IPS-11a (cell line): ENCODE measurements around the gene KCNH8.

Source experiments
- H3K4me3 ChIP-seq: one replicate; pipeline ENCODE4 v1.5.1; 2013; ENCODE audit warnings: low read depth, low read length, control low read depth

KCNH8 gene

DNA sequence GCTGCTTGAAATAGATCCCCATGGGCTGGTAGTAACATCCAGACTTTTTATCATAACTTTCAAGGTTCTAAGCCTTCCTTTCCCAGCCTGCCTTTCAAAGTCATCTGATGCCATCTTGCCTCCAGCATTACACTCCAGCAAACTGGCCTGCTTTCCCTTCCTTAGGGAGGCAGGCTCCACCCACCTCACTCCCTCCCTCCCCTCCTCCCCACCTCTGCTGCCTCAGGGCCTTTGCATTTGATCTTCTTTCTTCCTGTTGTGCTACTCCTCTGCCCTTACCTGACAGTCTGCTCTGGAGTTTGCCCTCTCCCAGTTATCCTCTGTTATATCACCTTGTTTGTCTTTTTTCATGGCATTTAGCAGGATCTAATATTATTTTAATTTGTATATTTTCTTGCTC is 319.5 kb downstream of the KCNH8 start:
- H3K4me3 ChIP-seq: no peak overlapping the region

DNA sequence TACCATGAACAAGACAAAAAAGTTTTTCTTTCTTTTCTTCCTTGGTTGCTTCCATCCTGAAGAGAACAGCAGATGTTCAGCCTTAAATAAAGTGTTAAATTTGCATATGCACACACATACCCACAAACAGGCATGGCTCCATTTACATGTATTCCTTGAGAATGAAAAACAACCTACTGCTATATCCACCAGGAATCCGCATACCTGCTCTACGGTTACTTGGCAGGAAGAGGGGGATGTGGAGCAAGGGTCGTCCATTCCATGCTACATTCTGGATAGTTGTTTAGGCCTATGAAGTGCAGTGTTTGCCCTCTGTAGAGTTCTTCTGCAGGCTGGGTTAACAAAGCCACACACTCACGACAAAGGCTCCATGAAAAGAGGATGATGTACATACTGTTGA is 322.8 kb downstream of the KCNH8 start:
- H3K4me3 ChIP-seq: no peak overlapping the region

DNA sequence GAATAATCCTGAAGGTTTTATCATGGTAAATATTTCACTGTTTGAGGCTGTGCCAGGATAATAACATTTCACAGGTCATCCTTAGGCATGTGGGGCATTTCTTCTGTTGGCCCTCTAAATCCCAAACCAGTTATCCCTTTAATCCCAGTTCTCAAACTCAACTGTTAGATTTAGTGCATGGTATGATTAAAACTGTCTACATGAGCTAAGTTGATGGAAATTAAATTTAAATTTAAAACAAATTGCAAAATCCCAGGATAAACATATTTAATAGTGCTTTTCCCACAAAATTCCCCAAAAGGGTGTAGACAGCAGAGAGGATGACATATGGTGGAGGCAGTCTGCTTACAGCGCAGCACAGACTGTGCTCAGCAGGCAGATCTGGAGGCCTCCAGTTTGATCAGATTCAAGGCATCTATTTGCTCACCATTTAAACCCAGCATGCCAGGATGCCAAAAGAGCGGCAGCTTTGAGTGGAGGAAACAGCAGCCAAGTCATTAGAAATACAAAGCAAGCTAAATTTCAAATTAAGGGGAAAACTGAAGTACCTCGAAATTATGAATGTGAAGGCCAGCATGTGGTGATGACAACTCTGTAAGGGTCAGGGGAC is 325.8 kb downstream of the KCNH8 start:
- H3K4me3 ChIP-seq: no peak overlapping the region

DNA sequence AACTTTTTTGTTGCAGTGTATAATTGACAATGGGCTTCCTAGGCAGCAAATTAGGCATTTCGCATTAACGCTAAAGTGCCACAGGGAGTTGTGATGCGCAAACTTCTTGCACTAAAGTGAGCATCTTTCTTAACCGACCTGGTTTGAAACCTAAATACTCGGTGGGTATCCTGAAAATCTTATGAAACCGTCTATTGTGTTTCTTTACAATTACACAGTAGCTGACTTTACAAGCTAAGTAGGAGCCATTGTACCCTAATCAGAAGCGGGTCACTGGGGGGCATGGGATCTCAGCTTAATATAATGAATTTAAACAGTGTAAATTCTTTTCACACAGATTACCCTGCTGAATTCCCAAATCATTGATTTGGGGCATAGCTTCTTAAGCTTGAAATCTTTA is 328.0 kb downstream of the KCNH8 start:
- no peak overlapping the region for H3K4me3 ChIP-seq

DNA sequence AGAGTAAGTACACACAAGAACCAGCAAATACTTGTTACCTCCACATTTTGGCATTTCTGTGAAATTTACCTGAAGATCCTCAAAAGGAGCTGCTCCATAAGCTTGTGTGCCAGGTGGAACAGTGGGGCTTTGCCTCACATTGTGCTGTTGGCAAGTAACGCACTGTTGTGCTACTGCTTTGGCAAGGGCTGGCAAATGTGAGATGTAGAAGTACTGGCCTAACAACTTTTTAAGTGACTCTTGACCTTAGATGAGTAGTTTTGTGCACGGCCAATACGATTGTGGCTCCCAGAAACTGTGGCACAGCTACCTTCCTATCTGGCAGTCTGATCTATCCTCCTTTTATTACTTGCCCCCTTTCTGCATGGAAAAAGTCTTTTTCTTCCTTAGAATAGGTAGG is 337.0 kb downstream of the KCNH8 start:
- no peak overlapping the region for H3K4me3 ChIP-seq

DNA sequence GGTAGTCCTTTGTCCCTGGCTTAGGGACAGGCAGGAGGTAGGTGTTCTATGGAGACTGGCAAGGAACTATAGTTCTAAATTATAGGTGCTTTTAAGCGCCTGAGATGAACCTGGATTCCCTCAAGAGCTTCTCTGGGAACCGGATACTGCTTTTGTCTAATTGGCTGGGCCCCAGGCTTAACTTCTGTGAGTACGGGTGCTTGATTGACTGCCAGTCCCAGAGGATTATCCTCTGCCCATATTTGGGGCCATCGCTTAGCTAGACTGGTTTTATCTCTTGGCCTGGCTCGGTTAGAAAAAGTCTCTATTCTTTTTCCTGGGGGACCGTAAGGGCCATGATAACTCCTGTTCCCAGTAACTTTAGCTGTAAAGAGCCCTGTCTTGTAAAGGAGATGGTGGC is 339.1 kb downstream of the KCNH8 start:
- no peak overlapping the region for H3K4me3 ChIP-seq

DNA sequence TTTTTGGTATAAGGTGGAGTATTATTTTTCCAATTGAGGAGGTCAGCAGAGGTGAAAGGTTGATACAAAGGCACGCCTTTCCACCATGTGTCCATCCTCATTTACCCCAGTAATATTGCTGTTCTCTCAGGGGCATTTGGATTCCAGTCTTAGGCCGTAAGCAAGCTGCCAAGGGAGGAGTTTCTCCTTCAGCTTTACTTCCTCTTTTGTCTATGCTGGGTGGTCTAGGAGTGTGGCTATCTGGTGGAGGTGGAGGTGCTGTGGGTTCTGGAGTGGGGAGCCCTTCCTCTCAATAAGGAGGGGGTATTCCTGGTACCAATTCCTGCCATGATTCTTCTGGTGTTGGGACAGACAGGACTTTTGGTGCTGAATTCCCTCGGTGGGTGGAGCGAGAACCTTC is 340.6 kb downstream of the KCNH8 start:
- no peak overlapping the region for H3K4me3 ChIP-seq

DNA sequence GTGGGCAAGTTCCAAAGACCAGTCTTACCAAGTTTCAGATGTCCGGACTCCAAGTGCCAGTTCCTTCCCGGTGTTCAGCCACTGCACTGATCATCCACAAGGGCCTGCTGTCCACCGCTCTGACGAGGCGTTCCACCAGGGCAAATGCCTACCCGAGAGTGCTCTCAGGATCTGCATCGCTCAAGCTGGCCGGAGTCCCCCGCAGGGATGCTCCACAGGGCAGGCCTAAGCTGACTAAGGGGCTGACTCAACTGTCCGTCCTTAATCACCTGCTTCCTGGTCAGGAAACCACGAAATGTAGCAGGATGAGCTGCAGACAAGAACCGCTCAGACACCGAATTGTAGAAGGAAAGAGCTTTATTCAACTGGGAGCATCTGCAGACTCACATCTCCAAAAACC is 341.6 kb downstream of the KCNH8 start:
- no peak overlapping the region for H3K4me3 ChIP-seq

DNA sequence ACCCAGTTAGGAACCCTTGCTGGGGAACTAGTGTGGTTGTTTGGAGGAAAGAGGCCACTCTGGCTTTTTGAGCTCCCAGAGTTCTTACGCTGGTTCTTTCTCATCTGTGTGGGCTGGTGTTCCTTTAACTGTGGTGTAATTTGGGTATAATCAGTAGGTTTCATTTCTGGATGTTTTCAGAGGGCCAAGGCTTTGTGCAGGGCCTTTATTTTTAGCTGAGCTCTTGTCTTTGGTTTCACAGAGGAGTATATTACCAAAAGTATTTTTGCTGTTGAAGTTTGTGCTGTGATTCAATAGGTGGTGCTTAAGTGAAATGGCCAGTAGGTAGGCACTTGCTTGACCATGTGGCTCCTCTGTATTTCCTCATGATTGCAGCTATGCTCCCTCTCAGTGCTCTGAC is 357.9 kb downstream of the KCNH8 start:
- H3K4me3 ChIP-seq: no peak overlapping the region

DNA sequence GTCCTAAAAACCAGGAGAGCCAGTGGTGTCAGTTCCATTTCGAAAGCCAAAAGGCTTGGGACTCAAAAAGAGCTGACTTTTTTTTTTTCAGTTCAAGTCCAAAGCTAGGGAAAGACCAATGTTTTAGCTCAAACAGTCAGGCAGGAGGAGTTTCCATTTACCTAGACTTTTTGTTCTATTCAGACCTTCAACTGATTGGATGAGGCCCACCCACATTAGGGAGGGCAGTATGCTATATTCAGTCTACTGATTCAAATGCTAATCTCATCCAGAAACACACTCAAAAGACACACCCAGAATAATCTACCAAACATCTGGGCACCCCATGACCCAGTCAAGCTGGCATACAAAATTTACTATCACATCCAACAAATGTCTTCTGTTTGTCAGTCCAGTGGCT is 374.0 kb downstream of the KCNH8 start:
- H3K4me3 ChIP-seq: no peak overlapping the region

DNA sequence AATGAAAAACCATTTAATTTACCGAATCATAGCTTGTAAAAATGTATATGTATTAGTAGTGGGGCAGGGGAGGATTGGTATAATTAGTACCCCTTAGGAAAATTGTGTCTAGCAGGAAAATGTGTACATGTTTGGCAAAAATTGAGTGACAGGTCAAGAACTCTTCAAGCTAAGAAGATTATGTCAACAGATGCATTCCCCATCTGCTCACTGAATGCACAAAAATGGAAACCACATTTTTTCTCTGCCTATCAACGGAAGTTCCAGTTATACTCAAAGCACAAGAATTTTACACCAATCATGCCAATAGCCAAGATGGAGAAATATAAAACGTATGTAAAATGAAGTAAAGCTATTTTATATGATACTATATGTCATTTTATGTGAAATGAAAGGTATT is 377.8 kb downstream of the KCNH8 start:
- no peak overlapping the region for H3K4me3 ChIP-seq

DNA sequence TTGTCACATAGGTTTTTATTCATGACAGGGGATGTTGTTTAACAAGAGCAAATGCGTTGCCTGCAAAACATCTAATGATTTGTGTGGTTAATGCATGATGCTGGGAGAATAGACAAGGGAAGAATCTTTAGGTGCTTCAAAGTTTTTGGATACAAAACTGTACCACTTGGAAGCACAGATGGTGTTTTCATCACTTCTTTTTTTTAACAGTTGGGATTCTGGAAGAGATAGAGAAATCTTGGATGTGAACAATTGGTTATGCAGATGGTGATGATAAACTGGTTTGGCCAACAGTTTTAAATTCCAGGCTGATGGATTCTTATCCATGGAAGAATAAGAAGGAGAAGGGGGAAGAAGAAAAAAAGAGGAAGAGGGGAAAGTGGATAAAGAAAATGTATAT is 379.4 kb downstream of the KCNH8 start:
- H3K4me3 ChIP-seq: no peak overlapping the region

DNA sequence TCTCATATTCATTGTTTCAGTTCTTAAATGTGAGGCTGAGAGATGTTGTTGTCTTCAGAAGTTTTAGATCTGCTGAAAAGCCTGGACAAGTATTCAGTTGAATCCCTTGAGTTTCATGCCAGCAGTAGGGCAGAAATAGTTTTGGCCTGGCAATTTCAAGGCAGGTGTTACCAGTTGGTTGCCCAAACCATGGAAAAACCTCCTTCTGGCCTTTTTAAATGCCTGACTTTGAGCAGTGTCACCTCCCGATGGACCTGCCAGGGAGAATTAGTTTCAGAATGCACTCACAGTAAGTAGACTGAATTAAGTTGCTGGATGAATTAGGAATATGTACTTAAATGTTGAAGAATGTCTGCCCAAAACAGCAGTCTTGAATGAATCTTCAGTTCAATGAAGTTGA is 383.1 kb downstream of the KCNH8 start:
- H3K4me3 ChIP-seq: no peak overlapping the region

DNA sequence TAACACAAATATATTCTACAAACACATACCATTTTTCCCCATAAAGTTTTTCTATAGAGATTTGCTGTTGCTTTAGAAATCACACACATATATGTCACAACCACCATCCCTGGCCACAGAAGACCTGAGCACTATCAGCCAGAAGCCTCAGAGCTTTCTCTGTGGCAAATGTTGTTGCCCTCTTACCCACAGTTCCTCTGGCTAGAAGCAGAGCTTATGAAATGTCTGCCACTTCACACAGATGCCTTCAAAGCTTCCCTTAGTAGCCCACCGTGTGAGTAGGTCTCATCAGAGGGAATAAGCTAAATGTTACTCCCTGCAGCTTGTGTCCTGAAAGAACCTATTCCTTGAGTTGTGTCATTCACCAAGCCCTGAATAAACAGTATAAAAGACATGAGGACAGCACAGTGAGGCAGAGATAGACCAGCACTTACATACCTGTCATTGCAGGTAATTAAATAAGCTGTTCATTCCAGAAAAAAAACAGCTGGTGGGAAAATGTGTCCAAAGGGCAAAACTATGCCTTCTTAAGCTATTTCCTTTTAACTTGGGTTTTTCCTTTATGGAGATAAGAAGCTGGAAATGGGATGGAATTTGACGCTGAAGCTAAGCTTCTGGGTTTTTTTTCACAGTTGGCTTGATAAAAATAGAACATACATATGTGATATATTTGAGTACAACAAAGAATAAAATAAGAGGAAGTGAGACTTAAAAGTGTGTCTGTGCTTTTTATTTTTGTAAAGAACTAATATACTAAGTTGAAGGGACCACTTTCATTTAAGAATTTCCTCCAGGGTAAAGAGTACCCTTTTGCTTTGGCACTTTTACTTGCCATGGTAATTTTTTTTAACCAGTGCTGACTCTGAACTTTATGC is 391.4 kb downstream of the KCNH8 start:
- no peak overlapping the region for H3K4me3 ChIP-seq

DNA sequence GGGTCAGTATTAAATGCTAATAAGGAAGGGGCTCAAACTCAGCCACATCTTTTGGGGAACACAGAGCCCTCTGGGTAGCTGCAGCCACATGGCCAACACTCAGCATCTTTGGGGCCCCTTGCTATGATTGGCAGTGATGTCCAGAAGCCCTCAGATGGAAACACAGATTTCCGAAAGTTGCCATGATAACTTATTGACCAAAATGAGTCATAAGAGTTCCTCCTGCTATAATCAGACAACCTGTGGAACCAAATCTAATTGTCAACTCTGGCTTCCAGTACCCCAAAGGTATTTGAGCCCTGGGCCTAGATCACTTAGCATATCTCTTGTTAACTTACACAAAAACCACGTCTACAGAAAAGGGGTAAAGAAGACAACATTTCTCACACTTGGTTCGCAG is 392.2 kb downstream of the KCNH8 start:
- H3K4me3 ChIP-seq: no peak overlapping the region

DNA sequence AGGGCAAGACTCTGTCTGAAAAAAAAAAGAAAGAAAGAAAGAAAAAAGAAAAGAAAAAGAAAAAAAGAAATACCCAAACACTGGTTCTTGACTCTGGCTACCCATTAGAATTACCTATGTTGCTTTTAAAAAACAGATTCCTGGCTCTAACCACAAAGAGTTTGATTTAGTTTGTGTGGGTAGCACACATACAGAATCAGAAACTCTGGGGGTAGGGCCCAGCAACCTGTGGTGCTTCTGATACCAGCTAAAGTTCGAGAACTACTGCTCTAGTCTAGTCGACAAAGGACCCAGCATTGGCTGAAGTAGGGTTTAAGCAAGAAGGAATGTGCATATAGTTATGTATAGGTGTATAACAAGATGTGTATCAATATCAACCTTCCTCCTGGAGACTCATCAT is 393.0 kb downstream of the KCNH8 start:
- H3K4me3 ChIP-seq: no peak overlapping the region

DNA sequence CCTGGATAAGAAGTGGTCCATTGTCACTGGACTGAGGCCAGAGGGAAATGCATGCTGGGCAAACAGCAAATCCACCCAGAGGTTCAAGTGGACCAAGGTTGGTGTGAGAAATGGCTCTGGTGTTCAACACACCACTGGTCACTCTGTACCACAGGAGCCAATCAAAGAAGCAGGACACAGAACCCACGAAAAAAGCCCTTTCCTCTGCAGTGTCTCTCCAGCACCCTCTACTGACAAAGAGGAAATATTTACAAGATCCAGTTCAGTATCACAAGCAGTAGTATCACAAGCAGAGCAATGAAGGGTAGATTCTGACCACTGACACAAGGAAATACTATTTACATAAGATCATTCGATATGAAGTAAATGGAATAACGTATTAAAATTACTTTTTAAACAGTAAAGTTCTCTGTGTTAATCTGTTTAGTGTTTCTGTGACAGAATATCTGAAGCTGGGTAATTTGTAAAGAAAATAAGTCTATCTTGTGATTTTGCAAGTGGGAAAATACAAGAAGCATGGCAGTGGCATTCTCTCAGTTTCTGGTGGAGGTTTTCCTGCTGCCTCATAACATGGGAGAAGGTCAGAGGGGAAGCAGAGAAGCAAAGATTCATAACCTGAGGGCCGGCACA is 395.0 kb downstream of the KCNH8 start:
- no peak overlapping the region for H3K4me3 ChIP-seq

DNA sequence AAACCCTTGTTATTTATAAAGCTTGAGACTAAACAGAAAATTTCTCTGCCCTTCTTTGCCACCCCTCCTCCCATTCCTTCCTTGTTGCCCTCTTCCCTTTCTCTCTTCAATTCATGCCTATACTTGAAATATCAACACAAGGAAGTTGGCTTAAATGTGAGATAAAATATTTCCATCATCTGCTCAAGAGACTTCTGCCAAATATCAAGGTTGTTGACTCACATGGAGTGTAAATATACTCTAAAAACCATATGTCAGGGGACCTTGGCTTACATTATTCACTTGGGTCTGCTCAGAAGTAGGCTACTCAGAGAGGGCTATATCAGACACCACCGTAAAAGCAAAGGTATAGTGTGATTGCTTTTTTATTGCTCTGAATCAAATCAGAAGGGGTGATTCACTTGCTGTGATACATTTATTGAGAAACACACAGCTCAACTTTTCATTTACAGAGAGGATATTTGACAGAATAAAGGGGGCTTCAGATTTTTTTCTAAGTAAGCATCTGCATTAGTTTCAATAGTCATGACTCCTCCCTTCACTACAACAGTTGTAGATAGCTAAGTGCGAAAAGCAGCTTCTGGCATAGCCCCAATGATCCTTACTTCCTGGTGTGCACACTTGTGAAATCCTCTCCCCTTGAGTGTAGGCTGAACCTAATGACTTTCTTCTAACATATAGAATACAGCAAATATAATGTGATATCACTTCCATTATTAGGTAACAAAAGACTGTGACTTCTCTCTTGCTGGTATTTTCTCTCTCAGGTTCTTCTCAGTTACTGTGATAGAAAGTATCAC is 399.6 kb downstream of the KCNH8 start:
- no peak overlapping the region for H3K4me3 ChIP-seq

DNA sequence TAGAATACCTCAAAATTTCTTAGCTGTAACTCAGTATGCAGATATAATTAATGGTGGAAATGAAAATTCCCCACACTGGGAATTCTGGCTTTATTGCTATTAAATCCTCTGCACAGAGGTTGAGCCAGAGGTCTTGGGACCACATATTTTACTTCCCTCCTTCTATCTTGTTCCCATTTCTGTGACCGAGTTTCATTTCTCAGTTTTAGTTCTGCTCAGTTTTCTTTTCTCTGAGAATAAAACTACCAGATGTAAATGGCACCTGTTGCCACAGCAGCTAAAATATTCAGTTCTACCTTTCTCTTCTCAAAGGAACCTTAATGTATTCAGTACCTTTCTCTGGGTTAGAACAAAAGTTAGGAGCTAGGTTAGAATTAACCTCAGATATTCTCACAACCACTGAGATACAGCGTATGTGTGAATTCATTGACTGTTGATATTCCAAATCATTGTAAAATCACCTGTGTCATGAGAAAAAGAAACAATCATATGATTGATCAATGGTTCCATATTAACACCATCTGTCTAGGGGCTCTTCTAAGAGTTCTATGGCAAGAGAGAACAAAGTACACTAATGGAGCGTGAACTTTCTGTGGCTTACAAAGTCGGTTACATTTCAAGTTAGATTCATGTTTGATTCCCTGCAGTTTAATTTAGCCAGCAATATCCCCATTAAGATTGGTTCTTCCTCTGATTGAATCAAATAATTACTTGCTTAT is 411.6 kb downstream of the KCNH8 start:
- H3K4me3 ChIP-seq: no peak overlapping the region

DNA sequence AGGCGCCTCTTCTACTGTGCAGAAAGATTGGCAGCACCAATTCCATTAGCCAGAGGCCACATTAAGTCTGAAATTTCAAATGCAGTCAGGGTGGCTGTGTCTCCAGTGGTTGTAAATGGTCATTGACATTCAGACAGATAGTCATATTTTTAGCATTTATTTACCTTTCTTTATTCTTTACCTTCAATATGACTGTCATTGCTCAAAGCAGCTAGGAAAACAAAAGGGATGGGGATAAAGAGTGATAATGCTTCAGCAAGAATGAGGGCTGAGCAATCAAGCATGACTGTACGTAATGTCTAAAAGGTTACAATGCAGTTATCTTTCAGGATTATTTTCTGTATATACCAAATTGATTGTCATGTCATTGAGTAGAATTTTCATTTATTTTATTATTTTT is 425.3 kb downstream of the KCNH8 start:
- H3K4me3 ChIP-seq: no peak overlapping the region

DNA sequence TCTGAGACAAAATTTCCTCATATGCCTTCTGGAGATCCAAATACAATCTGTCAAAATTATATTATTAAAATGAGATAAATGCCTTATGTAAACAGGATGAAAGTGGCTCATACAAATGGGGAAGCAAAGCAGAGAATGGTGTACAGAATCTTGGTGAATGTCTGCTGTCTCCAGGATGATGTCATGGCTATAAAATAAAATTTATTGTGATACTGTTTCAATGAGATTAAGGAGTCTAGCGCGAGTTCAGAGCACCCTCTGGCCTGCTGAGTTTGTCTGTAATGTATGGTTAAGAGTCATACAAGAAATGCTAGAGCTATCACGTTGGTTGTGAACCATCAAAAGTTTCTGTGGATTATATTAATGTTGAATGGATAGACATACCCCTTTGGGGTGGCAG is 426.0 kb downstream of the KCNH8 start:
- no peak overlapping the region for H3K4me3 ChIP-seq
